GM20431 (cell line): Measurements from ENCODE around the gene SLAMF8.

Source experiments
- in situ Hi-C: fragments of 300-500 bp; cut with MseI, MboI; formaldehyde crosslinking; loops from one replicate; pipeline ENCODE4 v1.15.0; 2020; ENCODE audit warnings: low sequenced_read_pairs; ENCODE audit not compliant: unreplicated experiment

SLAMF8 gene

GRCh38 chr1:159804924-159805323 lies 21.7 kb upstream of the SLAMF8 start:
- in situ Hi-C loops, result no loop called here

- in situ Hi-C loops, result no loop called here
Measured at GRCh38 chr1:159815926-159816325, 10.7 kb upstream of the SLAMF8 start.

GRCh38 chr1:159817276-159818041 lies 9.2 kb upstream of the SLAMF8 start:
- in situ Hi-C loops, result no loop called here

- in situ Hi-C loops, result no loop called here
Measured at GRCh38 chr1:159821171-159821867, 5.4 kb upstream of the SLAMF8 start.

- in situ Hi-C loops, result no loop called here
Measured at GRCh38 chr1:159823406-159823805, 3.3 kb upstream of the SLAMF8 start.

GRCh38 chr1:159825564-159825963 lies 1.1 kb upstream of the SLAMF8 start:
- in situ Hi-C loops, result no loop called here

- in situ Hi-C loops, result no loop called here
Measured at GRCh38 chr1:159827102-159827490, 423 bp downstream of the SLAMF8 start.

- in situ Hi-C loops, result no loop called here
Measured at GRCh38 chr1:159827549-159827948, 876 bp downstream of the SLAMF8 start.

- in situ Hi-C loops, result no loop called here
Measured at GRCh38 chr1:159828176-159828575, 1.5 kb downstream of the SLAMF8 start.

GRCh38 chr1:159828581-159829272 lies 2.1 kb downstream of the SLAMF8 start:
- in situ Hi-C loops, result no loop called here

- in situ Hi-C loops, result no loop called here
Measured at GRCh38 chr1:159829273-159829634, 2.6 kb downstream of the SLAMF8 start.

GRCh38 chr1:159829822-159830465 lies 3.3 kb downstream of the SLAMF8 start:
- in situ Hi-C loops, result no loop called here

- in situ Hi-C loops, result no loop called here
Measured at GRCh38 chr1:159830722-159831121, 4.0 kb downstream of the SLAMF8 start.

- in situ Hi-C loops, result no loop called here
Measured at GRCh38 chr1:159831412-159832141, 4.9 kb downstream of the SLAMF8 start.

- in situ Hi-C loops, result no loop called here
Measured at GRCh38 chr1:159832309-159832708, 5.6 kb downstream of the SLAMF8 start.

- in situ Hi-C loops, result no loop called here
Measured at GRCh38 chr1:159835356-159835755, 8.7 kb downstream of the SLAMF8 start.

- in situ Hi-C loops, result no loop called here
Measured at GRCh38 chr1:159835862-159836525, 9.3 kb downstream of the SLAMF8 start.

- in situ Hi-C loops, result no loop called here
Measured at GRCh38 chr1:159838715-159839114, 12.0 kb downstream of the SLAMF8 start.

- in situ Hi-C loops, result no loop called here
Measured at GRCh38 chr1:159839116-159839849, 12.6 kb downstream of the SLAMF8 start.
